ENCODE results near the gene ACRBP.
A peak's percentile ranks its signal among the peaks of the same experiment; 100 is the strongest.

ACRBP gene

DNA sequence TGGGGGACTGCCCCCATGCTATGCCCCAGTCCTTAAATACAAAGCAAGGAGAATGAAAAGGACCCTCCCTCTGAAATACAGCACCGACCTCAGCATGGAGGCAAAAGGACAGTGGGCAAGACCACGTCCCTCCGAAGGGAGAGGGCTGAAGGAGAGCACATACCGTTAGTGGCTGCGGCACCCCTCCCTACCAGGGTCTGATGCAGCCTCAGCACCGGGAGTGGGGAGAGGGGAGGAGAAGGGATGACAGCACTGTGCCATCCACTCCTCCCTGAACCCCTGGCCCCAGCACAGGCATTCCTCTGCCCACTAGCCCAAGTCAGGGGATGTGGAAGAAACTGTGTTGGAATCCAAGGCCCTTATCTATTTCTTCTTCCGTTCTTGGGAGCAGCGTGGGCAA, 3.6 kb upstream of the ACRBP start:
- no peak for ATAC-seq
- TF ChIP-seq GLIS3 (CRISPR knock-in tag; IDR thresholded peaks at IDR 0.05): no peak
- TF ChIP-seq OSR1 (CRISPR knock-in tag; IDR thresholded peaks at IDR 0.05): no peak

DNA sequence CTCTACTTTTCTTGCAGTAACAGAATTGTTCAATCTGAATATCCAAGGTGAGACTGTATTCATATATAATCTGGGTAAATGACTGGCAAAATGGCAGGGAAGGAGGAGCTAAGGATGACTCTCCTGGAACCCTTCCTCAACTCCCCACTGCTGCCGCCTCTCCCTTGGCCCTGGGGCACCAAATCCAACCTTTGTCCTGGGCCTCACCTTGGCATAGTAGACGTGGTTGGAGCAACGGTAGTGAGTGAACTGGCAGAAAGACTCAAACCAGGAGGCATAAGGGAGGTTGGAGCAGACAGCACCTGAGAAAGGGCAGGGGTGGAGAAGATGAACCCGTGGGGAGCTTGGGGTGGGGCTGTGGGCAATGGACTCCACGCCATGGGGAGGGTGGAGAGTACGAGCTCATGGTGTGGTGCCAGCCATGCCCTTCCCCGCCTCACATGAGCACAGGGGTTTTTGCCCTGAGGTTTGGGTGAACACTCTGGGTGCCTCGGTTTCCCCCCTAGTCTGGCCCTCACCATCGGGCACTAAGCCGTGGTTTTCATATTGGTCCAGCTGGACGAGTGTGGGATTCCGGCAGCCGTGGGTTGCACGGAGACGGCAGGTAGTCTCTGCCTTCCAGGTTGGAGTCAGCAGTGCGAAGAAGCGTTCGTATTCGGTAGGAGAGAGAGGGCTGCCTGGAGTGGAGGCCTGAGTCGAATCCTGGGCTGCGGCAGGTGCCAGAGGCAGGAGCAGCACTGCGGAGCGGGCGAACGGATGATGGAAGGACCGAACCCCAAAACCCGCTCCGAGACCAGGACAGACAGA, 753 bp downstream of the ACRBP start:
- TF ChIP-seq, protein P1, sequence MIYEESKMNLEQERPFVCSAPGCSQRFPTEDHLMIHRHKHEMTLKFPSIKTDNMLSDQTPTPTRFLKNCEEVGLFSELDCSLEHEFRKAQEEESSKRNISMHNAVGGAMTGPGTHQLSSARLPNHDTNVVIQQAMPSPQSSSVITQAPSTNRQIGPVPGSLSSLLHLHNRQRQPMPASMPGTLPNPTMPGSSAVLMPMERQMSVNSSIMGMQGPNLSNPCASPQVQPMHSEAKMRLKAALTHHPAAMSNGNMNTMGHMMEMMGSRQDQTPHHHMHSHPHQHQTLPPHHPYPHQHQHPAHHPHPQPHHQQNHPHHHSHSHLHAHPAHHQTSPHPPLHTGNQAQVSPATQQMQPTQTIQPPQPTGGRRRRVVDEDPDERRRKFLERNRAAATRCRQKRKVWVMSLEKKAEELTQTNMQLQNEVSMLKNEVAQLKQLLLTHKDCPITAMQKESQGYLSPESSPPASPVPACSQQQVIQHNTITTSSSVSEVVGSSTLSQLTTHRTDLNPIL (CRISPR knock-in tag; IDR thresholded peaks at IDR 0.05; ENCODE audit: low read depth): no peak
- TF ChIP-seq SNAI2 (CRISPR knock-in tag; IDR thresholded peaks at IDR 0.05): no peak
- TF ChIP-seq ARNTL (CRISPR knock-in tag; IDR thresholded peaks at IDR 0.05; ENCODE audit: borderline replicate concordance, low read depth): no peak
- TF ChIP-seq ESRRG (CRISPR knock-in tag; IDR thresholded peaks at IDR 0.05): no peak
- TF ChIP-seq ZFP3 (CRISPR knock-in tag; IDR thresholded peaks at IDR 0.05): no peak
- no peak for TF ChIP-seq ZFP30 (CRISPR knock-in tag; IDR thresholded peaks at IDR 0.05)
- TF ChIP-seq TOX (CRISPR knock-in tag; IDR thresholded peaks at IDR 0.05; ENCODE audit: borderline replicate concordance): no peak
- no peak for TF ChIP-seq ZNF8 (CRISPR knock-in tag; IDR thresholded peaks at IDR 0.05)
- no peak for ATAC-seq

DNA sequence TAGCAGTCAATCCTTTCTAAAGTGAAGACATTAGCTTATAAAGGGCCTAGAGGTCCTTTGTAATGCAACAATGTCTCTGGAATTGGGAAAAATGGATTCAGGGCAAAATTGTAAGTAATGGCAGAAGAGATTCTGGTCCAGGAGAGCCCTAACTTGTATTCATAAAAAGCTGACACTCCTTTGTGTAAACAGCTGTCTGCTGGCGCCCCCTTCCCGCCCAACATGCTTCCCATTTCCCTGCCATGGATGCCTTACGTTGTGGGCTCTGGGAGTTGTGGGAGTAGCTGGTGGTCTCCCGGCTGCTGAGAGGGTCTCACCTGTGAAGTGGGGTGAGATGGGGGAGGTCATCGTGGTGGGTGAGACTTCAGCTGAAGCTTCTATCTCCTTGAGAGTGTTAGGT, 2.3 kb downstream of the ACRBP start:
- no peak for TF ChIP-seq ZFP30 (CRISPR knock-in tag; IDR thresholded peaks at IDR 0.05)
- TF ChIP-seq, protein P2, sequence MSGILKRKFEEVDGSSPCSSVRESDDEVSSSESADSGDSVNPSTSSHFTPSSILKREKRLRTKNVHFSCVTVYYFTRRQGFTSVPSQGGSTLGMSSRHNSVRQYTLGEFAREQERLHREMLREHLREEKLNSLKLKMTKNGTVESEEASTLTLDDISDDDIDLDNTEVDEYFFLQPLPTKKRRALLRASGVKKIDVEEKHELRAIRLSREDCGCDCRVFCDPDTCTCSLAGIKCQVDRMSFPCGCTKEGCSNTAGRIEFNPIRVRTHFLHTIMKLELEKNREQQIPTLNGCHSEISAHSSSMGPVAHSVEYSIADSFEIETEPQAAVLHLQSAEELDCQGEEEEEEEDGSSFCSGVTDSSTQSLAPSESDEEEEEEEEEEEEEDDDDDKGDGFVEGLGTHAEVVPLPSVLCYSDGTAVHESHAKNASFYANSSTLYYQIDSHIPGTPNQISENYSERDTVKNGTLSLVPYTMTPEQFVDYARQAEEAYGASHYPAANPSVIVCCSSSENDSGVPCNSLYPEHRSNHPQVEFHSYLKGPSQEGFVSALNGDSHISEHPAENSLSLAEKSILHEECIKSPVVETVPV (CRISPR knock-in tag; IDR thresholded peaks at IDR 0.05): no peak
- no peak for TF ChIP-seq ARNTL (CRISPR knock-in tag; IDR thresholded peaks at IDR 0.05; ENCODE audit: borderline replicate concordance, low read depth)
- TF ChIP-seq, protein P3, sequence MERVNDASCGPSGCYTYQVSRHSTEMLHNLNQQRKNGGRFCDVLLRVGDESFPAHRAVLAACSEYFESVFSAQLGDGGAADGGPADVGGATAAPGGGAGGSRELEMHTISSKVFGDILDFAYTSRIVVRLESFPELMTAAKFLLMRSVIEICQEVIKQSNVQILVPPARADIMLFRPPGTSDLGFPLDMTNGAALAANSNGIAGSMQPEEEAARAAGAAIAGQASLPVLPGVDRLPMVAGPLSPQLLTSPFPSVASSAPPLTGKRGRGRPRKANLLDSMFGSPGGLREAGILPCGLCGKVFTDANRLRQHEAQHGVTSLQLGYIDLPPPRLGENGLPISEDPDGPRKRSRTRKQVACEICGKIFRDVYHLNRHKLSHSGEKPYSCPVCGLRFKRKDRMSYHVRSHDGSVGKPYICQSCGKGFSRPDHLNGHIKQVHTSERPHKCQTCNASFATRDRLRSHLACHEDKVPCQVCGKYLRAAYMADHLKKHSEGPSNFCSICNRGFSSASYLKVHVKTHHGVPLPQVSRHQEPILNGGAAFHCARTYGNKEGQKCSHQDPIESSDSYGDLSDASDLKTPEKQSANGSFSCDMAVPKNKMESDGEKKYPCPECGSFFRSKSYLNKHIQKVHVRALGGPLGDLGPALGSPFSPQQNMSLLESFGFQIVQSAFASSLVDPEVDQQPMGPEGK (CRISPR knock-in tag; IDR thresholded peaks at IDR 0.05; ENCODE audit: borderline replicate concordance): no peak
- TF ChIP-seq, protein P4, sequence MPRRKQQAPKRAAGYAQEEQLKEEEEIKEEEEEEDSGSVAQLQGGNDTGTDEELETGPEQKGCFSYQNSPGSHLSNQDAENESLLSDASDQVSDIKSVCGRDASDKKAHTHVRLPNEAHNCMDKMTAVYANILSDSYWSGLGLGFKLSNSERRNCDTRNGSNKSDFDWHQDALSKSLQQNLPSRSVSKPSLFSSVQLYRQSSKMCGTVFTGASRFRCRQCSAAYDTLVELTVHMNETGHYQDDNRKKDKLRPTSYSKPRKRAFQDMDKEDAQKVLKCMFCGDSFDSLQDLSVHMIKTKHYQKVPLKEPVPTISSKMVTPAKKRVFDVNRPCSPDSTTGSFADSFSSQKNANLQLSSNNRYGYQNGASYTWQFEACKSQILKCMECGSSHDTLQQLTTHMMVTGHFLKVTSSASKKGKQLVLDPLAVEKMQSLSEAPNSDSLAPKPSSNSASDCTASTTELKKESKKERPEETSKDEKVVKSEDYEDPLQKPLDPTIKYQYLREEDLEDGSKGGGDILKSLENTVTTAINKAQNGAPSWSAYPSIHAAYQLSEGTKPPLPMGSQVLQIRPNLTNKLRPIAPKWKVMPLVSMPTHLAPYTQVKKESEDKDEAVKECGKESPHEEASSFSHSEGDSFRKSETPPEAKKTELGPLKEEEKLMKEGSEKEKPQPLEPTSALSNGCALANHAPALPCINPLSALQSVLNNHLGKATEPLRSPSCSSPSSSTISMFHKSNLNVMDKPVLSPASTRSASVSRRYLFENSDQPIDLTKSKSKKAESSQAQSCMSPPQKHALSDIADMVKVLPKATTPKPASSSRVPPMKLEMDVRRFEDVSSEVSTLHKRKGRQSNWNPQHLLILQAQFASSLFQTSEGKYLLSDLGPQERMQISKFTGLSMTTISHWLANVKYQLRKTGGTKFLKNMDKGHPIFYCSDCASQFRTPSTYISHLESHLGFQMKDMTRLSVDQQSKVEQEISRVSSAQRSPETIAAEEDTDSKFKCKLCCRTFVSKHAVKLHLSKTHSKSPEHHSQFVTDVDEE (CRISPR knock-in tag; IDR thresholded peaks at IDR 0.05): no peak
- no peak for TF ChIP-seq SNAI2 (CRISPR knock-in tag; IDR thresholded peaks at IDR 0.05)
- no peak for TF ChIP-seq RARB (CRISPR knock-in tag; IDR thresholded peaks at IDR 0.05)
- TF ChIP-seq PPARA (CRISPR knock-in tag; IDR thresholded peaks at IDR 0.05; ENCODE audit: borderline replicate concordance): no peak
- no peak for TF ChIP-seq TCF4 (CRISPR knock-in tag; IDR thresholded peaks at IDR 0.05; ENCODE audit: borderline replicate concordance)
- TF ChIP-seq ZNF565 (CRISPR knock-in tag; conservative IDR thresholded peaks at IDR 0.05; ENCODE audit: low read depth): no peak
- no peak for TF ChIP-seq ZFP3 (CRISPR knock-in tag; IDR thresholded peaks at IDR 0.05)
- TF ChIP-seq, protein P5, sequence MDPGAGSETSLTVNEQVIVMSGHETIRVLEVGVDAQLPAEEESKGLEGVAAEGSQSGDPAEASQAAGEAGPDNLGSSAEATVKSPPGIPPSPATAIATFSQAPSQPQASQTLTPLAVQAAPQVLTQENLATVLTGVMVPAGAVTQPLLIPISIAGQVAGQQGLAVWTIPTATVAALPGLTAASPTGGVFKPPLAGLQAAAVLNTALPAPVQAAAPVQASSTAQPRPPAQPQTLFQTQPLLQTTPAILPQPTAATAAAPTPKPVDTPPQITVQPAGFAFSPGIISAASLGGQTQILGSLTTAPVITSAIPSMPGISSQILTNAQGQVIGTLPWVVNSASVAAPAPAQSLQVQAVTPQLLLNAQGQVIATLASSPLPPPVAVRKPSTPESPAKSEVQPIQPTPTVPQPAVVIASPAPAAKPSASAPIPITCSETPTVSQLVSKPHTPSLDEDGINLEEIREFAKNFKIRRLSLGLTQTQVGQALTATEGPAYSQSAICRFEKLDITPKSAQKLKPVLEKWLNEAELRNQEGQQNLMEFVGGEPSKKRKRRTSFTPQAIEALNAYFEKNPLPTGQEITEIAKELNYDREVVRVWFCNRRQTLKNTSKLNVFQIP (CRISPR knock-in tag; IDR thresholded peaks at IDR 0.05; ENCODE audit: borderline replicate concordance, low read depth): no peak
- TF ChIP-seq ZNF8 (CRISPR knock-in tag; IDR thresholded peaks at IDR 0.05): no peak
- ATAC-seq: peak; percentile 63; the same call in 2 of the 3 replicates

DNA sequence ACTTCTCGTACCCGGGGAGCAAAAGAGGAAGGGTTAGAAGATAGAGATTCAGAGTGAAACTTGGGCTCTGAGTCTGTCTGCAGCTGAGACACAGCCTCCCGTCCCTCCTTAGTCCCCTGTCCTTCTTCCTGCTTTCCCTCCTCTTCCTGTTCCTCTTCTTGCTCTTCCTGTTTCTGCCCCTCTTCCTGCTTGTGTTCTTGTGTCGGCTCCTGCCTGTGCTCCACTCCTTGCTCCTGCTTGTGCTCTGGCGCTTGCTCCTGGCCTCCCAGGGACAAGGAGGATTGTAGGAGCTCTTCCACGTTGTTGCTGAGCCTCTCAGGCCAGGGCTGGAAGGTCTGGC, 3.0 kb downstream of the ACRBP start:
- ATAC-seq: no peak
- TF ChIP-seq ZNF70 (CRISPR knock-in tag; IDR thresholded peaks at IDR 0.05) (no peak), ARNTL (CRISPR knock-in tag; IDR thresholded peaks at IDR 0.05; ENCODE audit: borderline replicate concordance, low read depth) (no peak), OSR1 (CRISPR knock-in tag; IDR thresholded peaks at IDR 0.05) (no peak), PPARA (CRISPR knock-in tag; IDR thresholded peaks at IDR 0.05; ENCODE audit: borderline replicate concordance) (no peak), TCF4 (CRISPR knock-in tag; IDR thresholded peaks at IDR 0.05; ENCODE audit: borderline replicate concordance) (no peak), ZC3H10 (CRISPR knock-in tag; IDR thresholded peaks at IDR 0.05) (no peak), TOX (CRISPR knock-in tag; IDR thresholded peaks at IDR 0.05; ENCODE audit: borderline replicate concordance) (no peak), ZFP30 (CRISPR knock-in tag; IDR thresholded peaks at IDR 0.05) (no peak), ZNF8 (CRISPR knock-in tag; IDR thresholded peaks at IDR 0.05) (no peak)
- TF ChIP-seq, protein P3 (CRISPR knock-in tag; IDR thresholded peaks at IDR 0.05; ENCODE audit: borderline replicate concordance): no peak
- TF ChIP-seq, protein P4 (CRISPR knock-in tag; IDR thresholded peaks at IDR 0.05): no peak

Data from SK-N-SH treated with all-trans-retinoic acid at 6 μM for 48 hours (cell line).